AG04449 (cell line): ENCODE measurements around the gene IBA57.

Experiments
- CTCF ChIA-PET: fragments of 350-600 bp; formaldehyde crosslinking; extraction: SDS; loops from one replicate; lab custom pipeline; 2021; ENCODE audit warnings: antibody characterized with exemption; lab: Yijun Ruan, JAX
- POLR2A ChIA-PET: fragments of 400-600, 350-600 bp; formaldehyde crosslinking; extraction: SDS; loops from one replicate; lab custom pipeline; 2020; ENCODE audit warnings: antibody characterized with exemption, inconsistent platforms; lab: Yijun Ruan, JAX
- DNase-seq: peaks from one replicate; pipeline ENCODE4 v3.0.0-alpha.2; 2010; ENCODE audit warnings: low read depth, low spot score
- H3K4me3 ChIP-seq: 2 replicates; pipeline ENCODE4 v1.5.1; 2011; ENCODE audit warnings: low read depth, mild to moderate bottlenecking, control low read depth, low read length
- TF ChIP-seq, protein P1 (sequence below): IDR thresholded peaks from one replicate; pipeline ENCODE4 v1.5.1; 2011; ENCODE audit warnings: mild to moderate bottlenecking, moderate library complexity, low read length, control low read depth, inconsistent platforms; ENCODE audit not compliant: insufficient read depth; ENCODE audit errors: missing control alignments

IBA57 gene

DNA sequence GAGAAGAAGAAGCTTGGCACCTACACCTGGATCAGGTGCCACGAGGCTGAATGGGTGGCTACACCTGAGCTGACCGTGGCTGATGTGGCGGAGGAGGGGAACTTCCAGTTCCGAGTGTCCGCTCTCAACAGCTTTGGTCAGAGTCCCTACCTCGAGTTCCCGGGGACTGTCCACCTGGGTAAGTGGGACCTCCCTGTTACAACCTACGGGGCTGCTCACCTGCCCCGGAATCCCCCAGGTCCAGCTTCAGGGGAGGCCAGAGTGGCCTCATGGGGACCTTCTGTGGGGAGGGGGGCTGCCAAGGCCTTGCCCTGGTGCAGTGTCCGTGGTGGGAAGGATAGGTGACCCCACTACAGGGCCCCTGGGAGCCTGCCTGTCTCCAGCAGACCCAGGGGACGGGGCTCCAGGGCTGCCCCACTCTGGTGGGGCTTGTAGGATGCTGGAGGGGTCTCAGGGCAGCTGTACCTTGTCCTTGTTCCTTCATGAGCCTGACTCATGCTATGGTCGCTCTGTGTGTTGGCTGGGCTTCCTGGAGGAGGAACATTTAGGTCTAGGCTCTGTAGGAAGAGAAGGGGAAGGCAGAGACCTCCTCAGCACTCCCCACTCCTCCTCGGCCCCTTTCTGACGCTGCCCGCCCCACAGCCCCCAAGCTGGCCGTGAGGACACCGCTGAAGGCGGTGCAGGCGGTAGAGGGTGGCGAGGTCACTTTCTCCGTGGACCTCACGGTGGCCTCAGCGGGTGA is 49.5 kb downstream of the IBA57 start:
- ChIA-PET POLR2A (no interaction called here), CTCF (interaction anchor here (0.9 to 2.7 kb wide), 7 partner anchors 9 to 300 kb away, joined by 3 to 15 read pairs (median 4); no protein-coding TSS in a partner anchor)
- TF ChIP-seq, protein P1, sequence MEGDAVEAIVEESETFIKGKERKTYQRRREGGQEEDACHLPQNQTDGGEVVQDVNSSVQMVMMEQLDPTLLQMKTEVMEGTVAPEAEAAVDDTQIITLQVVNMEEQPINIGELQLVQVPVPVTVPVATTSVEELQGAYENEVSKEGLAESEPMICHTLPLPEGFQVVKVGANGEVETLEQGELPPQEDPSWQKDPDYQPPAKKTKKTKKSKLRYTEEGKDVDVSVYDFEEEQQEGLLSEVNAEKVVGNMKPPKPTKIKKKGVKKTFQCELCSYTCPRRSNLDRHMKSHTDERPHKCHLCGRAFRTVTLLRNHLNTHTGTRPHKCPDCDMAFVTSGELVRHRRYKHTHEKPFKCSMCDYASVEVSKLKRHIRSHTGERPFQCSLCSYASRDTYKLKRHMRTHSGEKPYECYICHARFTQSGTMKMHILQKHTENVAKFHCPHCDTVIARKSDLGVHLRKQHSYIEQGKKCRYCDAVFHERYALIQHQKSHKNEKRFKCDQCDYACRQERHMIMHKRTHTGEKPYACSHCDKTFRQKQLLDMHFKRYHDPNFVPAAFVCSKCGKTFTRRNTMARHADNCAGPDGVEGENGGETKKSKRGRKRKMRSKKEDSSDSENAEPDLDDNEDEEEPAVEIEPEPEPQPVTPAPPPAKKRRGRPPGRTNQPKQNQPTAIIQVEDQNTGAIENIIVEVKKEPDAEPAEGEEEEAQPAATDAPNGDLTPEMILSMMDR, result no peak
- H3K4me3 ChIP-seq, result no peak overlapping the region
- no peak for DNase-seq

DNA sequence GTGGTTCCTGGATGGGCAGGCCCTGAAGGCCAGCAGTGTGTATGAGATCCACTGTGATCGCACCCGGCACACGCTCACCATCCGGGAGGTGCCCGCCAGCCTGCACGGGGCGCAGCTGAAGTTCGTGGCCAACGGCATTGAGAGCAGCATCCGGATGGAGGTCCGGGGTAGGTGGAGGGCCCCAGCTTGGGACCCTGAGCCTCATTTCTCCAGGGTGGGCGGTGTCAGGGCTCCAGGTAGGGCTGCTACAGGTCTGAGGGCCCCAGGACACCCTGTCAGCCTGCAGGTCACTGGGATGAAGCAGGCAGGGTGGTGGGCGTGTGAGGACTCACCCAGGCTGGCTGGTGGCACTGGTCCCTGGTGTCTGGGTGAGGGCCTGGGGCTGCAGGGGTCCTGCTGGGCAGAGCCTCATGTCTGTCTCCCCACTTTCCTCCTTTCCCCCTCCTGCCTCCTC is 50.1 kb downstream of the IBA57 start:
- CTCF ChIA-PET, result interaction anchor here (1.6 to 2.7 kb wide), 2 partner anchors 8 to 241 kb away, joined by 4 to 15 read pairs; no protein-coding TSS in a partner anchor
- POLR2A ChIA-PET, result no interaction called here
- H3K4me3 ChIP-seq, result no peak overlapping the region
- TF ChIP-seq, protein P1, result no peak
- no peak for DNase-seq

DNA sequence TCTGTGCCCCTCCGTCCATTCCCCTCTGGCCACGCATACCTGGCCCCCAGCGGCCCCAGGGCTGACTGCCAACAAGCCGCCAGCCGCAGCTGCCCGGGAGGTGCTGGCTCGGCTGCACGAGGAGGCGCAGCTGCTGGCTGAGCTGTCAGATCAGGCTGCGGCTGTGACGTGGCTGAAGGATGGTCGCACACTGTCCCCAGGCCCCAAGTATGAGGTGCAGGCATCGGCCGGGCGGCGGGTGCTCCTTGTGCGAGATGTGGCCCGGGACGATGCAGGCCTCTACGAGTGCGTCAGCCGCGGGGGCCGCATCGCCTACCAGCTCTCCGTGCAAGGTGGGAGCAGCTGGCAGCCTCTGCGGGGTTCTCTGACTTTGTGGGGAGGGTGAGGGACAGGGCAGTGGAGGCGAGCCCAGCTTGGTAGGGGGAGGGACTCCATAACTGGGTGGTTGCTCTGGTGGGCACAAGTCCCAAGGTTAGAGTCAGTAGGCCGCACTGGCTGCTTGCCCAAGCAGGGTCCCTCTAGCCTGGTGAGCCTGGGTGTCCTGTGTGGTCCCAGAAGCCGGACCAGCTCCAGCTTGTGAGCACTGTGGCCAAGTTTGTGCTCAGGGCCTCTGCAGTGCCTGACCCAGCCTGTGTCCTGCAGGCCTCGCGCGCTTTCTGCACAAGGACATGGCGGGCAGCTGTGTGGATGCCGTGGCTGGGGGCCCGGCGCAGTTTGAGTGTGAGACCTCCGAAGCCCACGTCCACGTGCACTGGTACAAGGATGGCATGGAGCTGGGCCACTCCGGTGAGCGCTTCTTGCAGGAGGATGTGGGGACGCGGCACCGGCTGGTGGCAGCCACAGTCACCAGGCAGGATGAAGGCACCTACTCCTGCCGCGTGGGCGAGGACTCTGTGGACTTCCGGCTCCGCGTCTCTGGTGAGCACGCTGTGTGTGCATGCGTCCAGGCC is 51.0 kb downstream of the IBA57 start:
- no peak for DNase-seq
- ChIA-PET CTCF (interaction anchor here (0.5 to 1.4 kb wide), 6 partner anchors 10 to 204 kb away, joined by 3 to 6 read pairs (median 3); partner anchors contain the start of gene IBA57), POLR2A (interaction anchor here (0.6 kb wide), 1 partner anchor 51 kb away, joined by 3 read pairs; the partner anchor contains the start of gene IBA57)
- TF ChIP-seq, protein P1, result no peak
- H3K4me3 ChIP-seq, result no peak overlapping the region

DNA sequence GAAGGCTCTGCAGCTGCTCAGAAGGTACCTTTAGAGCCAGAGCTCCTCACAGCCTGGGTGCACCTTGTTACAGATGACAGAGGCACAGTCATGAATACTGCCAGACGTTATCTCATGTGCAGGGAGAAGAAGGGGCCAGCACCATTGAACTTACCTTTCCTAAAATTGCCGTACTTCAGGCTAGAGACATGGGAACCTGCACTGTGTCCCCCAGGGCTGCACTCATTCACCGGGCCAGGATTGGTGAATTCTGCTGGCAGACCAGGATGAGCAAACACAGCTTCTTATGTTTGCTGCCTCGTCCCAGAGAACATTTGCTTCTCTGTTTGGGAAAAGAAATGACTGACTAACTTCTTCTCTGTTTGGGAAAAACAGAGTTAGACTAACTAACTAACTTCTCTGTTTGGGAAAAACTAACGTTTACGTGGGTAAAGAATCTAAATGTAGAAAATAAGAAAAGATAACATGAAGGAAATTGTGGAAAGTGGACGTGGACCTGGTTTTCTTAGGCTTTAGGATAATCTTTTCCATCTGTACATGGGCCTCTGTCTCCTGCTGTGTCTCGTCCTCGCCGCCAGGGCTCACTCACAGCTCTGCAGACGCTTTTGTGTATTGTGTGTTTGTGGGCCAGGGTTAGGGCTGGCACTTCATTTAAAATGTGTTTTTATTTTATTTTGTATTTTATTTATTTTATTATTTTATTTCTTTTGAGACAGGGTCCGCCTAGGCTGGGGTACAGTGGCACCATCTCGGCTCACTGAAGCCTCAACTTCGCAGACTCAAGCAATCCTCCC is 52.1 kb downstream of the IBA57 start:
- no peak overlapping the region for H3K4me3 ChIP-seq
- DNase-seq, result no peak
- CTCF ChIA-PET, result interaction anchor here (0.5 to 2.1 kb wide), 14 partner anchors 9 to 297 kb away, joined by 3 to 6 read pairs (median 3); partner anchors contain the start of gene IBA57
- TF ChIP-seq, protein P1, result peak; percentile 53
- POLR2A ChIA-PET, result no interaction called here

DNA sequence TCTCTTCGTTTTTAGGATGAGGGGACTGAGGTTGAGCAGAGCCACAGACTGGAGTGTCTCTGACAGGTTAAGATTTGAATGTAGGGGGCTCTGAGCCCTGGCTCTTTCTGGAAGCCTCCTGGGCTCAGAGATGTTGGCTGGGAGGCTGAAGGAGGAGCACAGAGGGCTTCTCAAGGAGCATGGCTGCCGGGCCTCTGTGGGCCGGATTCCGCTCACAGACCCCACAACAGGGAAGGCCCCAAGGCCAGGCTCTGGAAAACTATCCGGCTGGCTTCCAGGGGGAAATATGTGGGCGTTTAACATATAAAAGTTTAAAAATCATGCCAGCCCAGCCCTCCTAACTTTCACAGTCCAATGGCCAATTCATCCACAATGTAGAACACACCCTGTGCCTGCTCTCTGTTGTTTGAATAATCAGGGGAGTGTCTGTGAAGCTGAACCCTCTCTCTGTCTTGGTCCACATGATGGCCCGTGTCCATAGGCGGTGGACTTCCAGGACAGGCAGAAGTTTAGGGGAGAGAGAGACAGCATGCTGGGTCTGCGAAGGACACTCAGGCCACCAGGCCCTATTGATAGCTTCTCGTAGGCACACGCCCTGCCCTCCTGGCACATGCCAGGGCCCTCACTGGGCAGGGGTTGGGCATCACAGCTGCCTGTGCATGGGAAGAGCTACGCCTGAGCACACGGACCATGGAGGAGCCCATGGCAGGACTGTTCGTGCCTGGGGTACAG is 53.1 kb downstream of the IBA57 start:
- DNase-seq, result no peak
- TF ChIP-seq, protein P1, result no peak
- ChIA-PET CTCF (interaction anchor here (0.5 to 2.1 kb wide), 6 partner anchors 10 to 1812 kb away, joined by 3 to 6 read pairs (median 4); no protein-coding TSS in a partner anchor), POLR2A (no interaction called here)
- no peak overlapping the region for H3K4me3 ChIP-seq
